Parathyroid adenoma (tissue), 2 donors: ENCODE results near the gene CDK5R1.

Experiments
- H2AFZ ChIP-seq: fragments of 300-600 bp; sonication (generic); one replicate; pipeline ENCODE4 v1.7.0; 2017; ENCODE audit warnings: antibody characterized with exemption, mild to moderate bottlenecking
- H3K27ac ChIP-seq: fragments of 300-600 bp; sonication (generic); one replicate; pipeline ENCODE4 v1.7.0; 2017
- H3K27me3 ChIP-seq: fragments of 300-600 bp; sonication (generic); one replicate; pipeline ENCODE4 v1.7.0; 2017; ENCODE audit warnings: low read length; ENCODE audit not compliant: control insufficient read depth, insufficient read depth
- H3K36me3 ChIP-seq: fragments of 300-600 bp; sonication (generic); one replicate; pipeline ENCODE4 v1.7.0; 2017; ENCODE audit warnings: low read length; ENCODE audit not compliant: control insufficient read depth, insufficient read depth
- H3K4me1 ChIP-seq: fragments of 300-600 bp; sonication (generic); one replicate; pipeline ENCODE4 v1.7.0; 2017; ENCODE audit warnings: control low read depth
- H3K4me2 ChIP-seq: fragments of 300-600 bp; sonication (generic); one replicate; pipeline ENCODE4 v1.7.0; 2017; ENCODE audit warnings: low read length
- H3K4me3 ChIP-seq: fragments of 300-600 bp; sonication (generic); one replicate; pipeline ENCODE4 v1.7.0; 2017; ENCODE audit warnings: low read depth, low read length
- H3K79me2 ChIP-seq: fragments of 300-600 bp; sonication (generic); one replicate; pipeline ENCODE4 v1.7.0; 2017; ENCODE audit warnings: control low read depth
- H3K9ac ChIP-seq: fragments of 300-600 bp; sonication (generic); one replicate; pipeline ENCODE4 v1.7.0; 2017; ENCODE audit warnings: mild to moderate bottlenecking
- H3K9me3 ChIP-seq: fragments of 300-600 bp; sonication (generic); one replicate; pipeline ENCODE4 v1.7.0; 2017; ENCODE audit warnings: low read length; ENCODE audit not compliant: control insufficient read depth
- CTCF ChIP-seq: fragments of 300-600 bp; sonication (generic); IDR thresholded peaks from one replicate; pipeline ENCODE4 v1.7.0; 2017; ENCODE audit warnings: antibody characterized with exemption, mild to moderate bottlenecking
- donor health status: primary hyperparathyroidism.

CDK5R1 gene

GRCh38 chr17:32453370-32453769 is 33.4 kb upstream of the CDK5R1 start:
- Histone ChIP-seq H3K27me3 (no peaks in the 10 kb centered on the region), H3K36me3 (no peaks in the 10 kb centered on the region), H3K9me3 (no peaks in the 10 kb centered on the region), H3K79me2 (peaks cover 49% of the 10 kb centered on the region), H3K9ac (no peak overlapping the region), H3K4me3 (no peak overlapping the region), H2AFZ (no peak overlapping the region), H3K4me1 (peaks cover under 1% of the 10 kb centered on the region), H3K4me2 (no peak overlapping the region), H3K27ac (no peak overlapping the region)
- no peak for TF ChIP-seq CTCF

GRCh38 chr17:32458371-32458770 is 28.4 kb upstream of the CDK5R1 start:
- H3K79me2 ChIP-seq: peaks cover 45% of the 10 kb centered on the region
- TF ChIP-seq CTCF: no peak
- no peak overlapping the region for H3K4me3 ChIP-seq
- no peaks in the 10 kb centered on the region for H3K36me3 ChIP-seq
- no peaks in the 10 kb centered on the region for H3K9me3 ChIP-seq
- no peak overlapping the region for H3K27ac ChIP-seq
- H3K4me1 ChIP-seq: peaks cover 8% of the 10 kb centered on the region
- no peak overlapping the region for H2AFZ ChIP-seq
- no peak overlapping the region for H3K4me2 ChIP-seq
- no peaks in the 10 kb centered on the region for H3K27me3 ChIP-seq
- no peak overlapping the region for H3K9ac ChIP-seq

- H3K4me1 ChIP-seq: peaks cover 8% of the 10 kb centered on the region
- H3K79me2 ChIP-seq: peaks cover 44% of the 10 kb centered on the region
- no peak overlapping the region for H3K4me3 ChIP-seq
- H3K27me3 ChIP-seq: no peaks in the 10 kb centered on the region
- H3K36me3 ChIP-seq: no peaks in the 10 kb centered on the region
- no peak overlapping the region for H2AFZ ChIP-seq
- H3K27ac ChIP-seq: no peak overlapping the region
- H3K9ac ChIP-seq: no peak overlapping the region
- H3K9me3 ChIP-seq: no peaks in the 10 kb centered on the region
- TF ChIP-seq CTCF: no peak
- H3K4me2 ChIP-seq: no peak overlapping the region
Measured at GRCh38 chr17:32460054-32460453, 26.7 kb upstream of the CDK5R1 start.

GRCh38 chr17:32461498-32461852 is 25.3 kb upstream of the CDK5R1 start:
- Histone ChIP-seq H2AFZ (no peak overlapping the region), H3K4me2 (no peak overlapping the region), H3K36me3 (no peaks in the 10 kb centered on the region), H3K79me2 (peaks cover 40% of the 10 kb centered on the region), H3K4me1 (peaks cover 8% of the 10 kb centered on the region), H3K9me3 (no peaks in the 10 kb centered on the region), H3K27me3 (no peaks in the 10 kb centered on the region), H3K9ac (no peak overlapping the region), H3K4me3 (no peak overlapping the region), H3K27ac (no peak overlapping the region)
- TF ChIP-seq CTCF: no peak

GRCh38 chr17:32461853-32462617 is 24.8 kb upstream of the CDK5R1 start:
- H3K9ac ChIP-seq: no peak overlapping the region
- TF ChIP-seq CTCF: peak; percentile 64
- H3K4me2 ChIP-seq: no peak overlapping the region
- H3K27me3 ChIP-seq: no peaks in the 10 kb centered on the region
- no peak overlapping the region for H3K4me3 ChIP-seq
- H3K79me2 ChIP-seq: peaks cover 34% of the 10 kb centered on the region
- no peaks in the 10 kb centered on the region for H3K9me3 ChIP-seq
- no peak overlapping the region for H2AFZ ChIP-seq
- no peaks in the 10 kb centered on the region for H3K36me3 ChIP-seq
- H3K27ac ChIP-seq: no peak overlapping the region
- peaks cover 8% of the 10 kb centered on the region for H3K4me1 ChIP-seq
